SU-DHL-6 (cell line): ENCODE data around the gene NOVA2.

Experiments
- CTCF ChIP-seq: fragments of 200-600 bp; sonication (generic); IDR thresholded peaks from one replicate; pipeline ENCODE4 v1.5.1; 2017; ENCODE audit warnings: antibody characterized with exemption, mild to moderate bottlenecking, low read length, moderate library complexity; ENCODE audit not compliant: insufficient read depth, poor library complexity, severe bottlenecking
- EZH2phosphoT487 ChIP-seq: fragments of 200-600 bp; sonication (generic), shearing (Covaris generic); conservative IDR thresholded peaks from 2 replicates; pipeline ENCODE4 v1.6.1; 2018; ENCODE audit warnings: mild to moderate bottlenecking, antibody characterized with exemption, low read length, moderate library complexity, mixed read lengths

- TF ChIP-seq CTCF (no peak), EZH2phosphoT487 (no peak)
Observed at GRCh38 chr19:45985321-45985720, 11.7 kb upstream of the NOVA2 start.
